PC-9 (cell line): Measurements from ENCODE around the gene ARGLU1. TPM values are rescaled to one million over a fixed set of nuclear protein-coding genes. Genes with fewer than 3 reads are reported as not detected.

Experiments used
- BruUV-seq: library from RNA; stranded (reverse); fragments of 400-500 nt; replicated peaks from 2 replicates; lab custom pipeline; 2021; lab: Mats Ljungman, UMichigan
- CTCF ChIA-PET: fragments of 300-600 bp; sonication (Branson Sonifier 250); formaldehyde crosslinking; loops from one replicate; lab custom pipeline; 2022; ENCODE audit warnings: antibody characterized with exemption; lab: Charles Lee
- POLR2A ChIA-PET: fragments of 300-600 bp; sonication (Branson Sonifier 250); formaldehyde crosslinking; loops from one replicate; lab custom pipeline; 2022; ENCODE audit warnings: antibody characterized with exemption; ENCODE audit not compliant: unreplicated experiment; lab: Charles Lee
- DNase-seq, 2 experiments: peaks; one replicate each; pipeline versions ENCODE4 v3.0.0 to v3.0.0-alpha.2; 2015 to 2022; ENCODE audit warnings: mixed read lengths in 1 of 2
- H2AFZ ChIP-seq: fragments of 200-600 bp; sonication (generic); 2 replicates; pipeline ENCODE4 v1.8.1; 2017; ENCODE audit warnings: antibody characterized with exemption
- H3F3A ChIP-seq: fragments of 200-600 bp; sonication (generic); 2 replicates; pipeline ENCODE4 v1.8.1; 2017; ENCODE audit warnings: antibody characterized with exemption, mild to moderate bottlenecking, low read depth; ENCODE audit not compliant: insufficient read depth
- H3K27ac ChIP-seq: fragments of 200-600 bp; sonication (generic); 2 replicates; pipeline ENCODE4 v1.6.1; 2016; ENCODE audit warnings: mixed run types
- H3K27me3 ChIP-seq: fragments of 200-600 bp; sonication (generic); 2 replicates; pipeline ENCODE4 v1.6.1; 2016; ENCODE audit warnings: low read depth, mixed run types; ENCODE audit not compliant: insufficient read depth
- H3K36me3 ChIP-seq: fragments of 200-600 bp; sonication (generic); 2 replicates; pipeline ENCODE4 v1.6.1; 2016; ENCODE audit warnings: low read depth, mixed run types
- H3K4me1 ChIP-seq: fragments of 200-600 bp; sonication (generic); replicated peaks from 2 replicates; pipeline ENCODE4 v1.6.1; 2016; ENCODE audit warnings: mixed run types; ENCODE audit not compliant: insufficient read depth
- H3K4me2 ChIP-seq: fragments of 200-600 bp; sonication (generic); 2 replicates; pipeline ENCODE4 v1.6.1; 2017; ENCODE audit warnings: mixed run types
- H3K4me3 ChIP-seq: fragments of 200-600 bp; sonication (generic); 2 replicates; pipeline ENCODE4 v1.6.1; 2016; ENCODE audit warnings: mixed run types
- H3K79me2 ChIP-seq: fragments of 200-600 bp; sonication (generic); 2 replicates; pipeline ENCODE4 v1.6.1; 2017; ENCODE audit warnings: low read depth, mixed run types
- H3K9me2 ChIP-seq: fragments of 200-600 bp; sonication (generic); 2 replicates; pipeline ENCODE4 v1.8.1; 2017; ENCODE audit warnings: mild to moderate bottlenecking; ENCODE audit not compliant: insufficient read depth
- H3K9me3 ChIP-seq: fragments of 200-600 bp; sonication (generic); 2 replicates; pipeline ENCODE4 v1.8.1; 2016; ENCODE audit warnings: low read depth; ENCODE audit not compliant: insufficient read depth
- H4K20me1 ChIP-seq: fragments of 200-600 bp; sonication (generic); 2 replicates; pipeline ENCODE4 v1.8.1; 2017; ENCODE audit not compliant: insufficient read depth
- CTCF ChIP-seq: fragments of 200-600 bp; sonication (generic); conservative IDR thresholded peaks from 2 replicates; pipeline ENCODE4 v1.6.1; 2017; ENCODE audit warnings: mixed run types, antibody characterized with exemption, mild to moderate bottlenecking, moderate library complexity
- EZH2 ChIP-seq: fragments of 200-600 bp; sonication (generic); IDR thresholded peaks from 2 replicates; pipeline ENCODE4 v1.8.0; 2017; ENCODE audit warnings: antibody characterized with exemption, low read depth
- intact Hi-C: fragments of 100-400 bp; cut with micrococcal nuclease; formaldehyde crosslinking; loops from one replicate; pipeline ENCODE4 v1.10.0; 2022; ENCODE audit not compliant: unreplicated experiment
- total RNA-seq: library from RNA; stranded (reverse); gene quantifications from 2 replicates; pipeline ENCODE4 v1.2.3, GENCODE V29; 2021

The ARGLU1 gene
- total RNA-seq, 1 experiment from 2014 or later: 89.2 TPM

GRCh38 chr13:106525865-106526264 is 42.1 kb downstream of the ARGLU1 start:
- no peak for DNase-seq
- peaks cover 37% of the 10 kb centered on the region for H3F3A ChIP-seq
- BruUV-seq: no TSS peak
- H3K9me2 ChIP-seq: no peaks in the 10 kb centered on the region
- H2AFZ ChIP-seq: no peak overlapping the region
- ChIA-PET CTCF (no interaction called here), POLR2A (no interaction called here)
- no peak overlapping the region for H3K4me2 ChIP-seq
- H3K36me3 ChIP-seq: peaks cover 22% of the 10 kb centered on the region; the same call in 1 of the 2 replicates
- no peak for TF ChIP-seq EZH2
- TF ChIP-seq CTCF: no peak
- no peaks in the 10 kb centered on the region; the same call in 1 of the 2 replicates for H3K9me3 ChIP-seq
- H3K4me3 ChIP-seq: no peak overlapping the region
- peaks cover 21% of the 10 kb centered on the region; the same call in 1 of the 2 replicates for H4K20me1 ChIP-seq
- H3K27me3 ChIP-seq: no peaks in the 10 kb centered on the region
- intact Hi-C loops: no loop called here
- H3K27ac ChIP-seq: no peak overlapping the region
- H3K4me1 ChIP-seq: peaks cover 83% of the 10 kb centered on the region
- peaks cover 99% of the 10 kb centered on the region for H3K79me2 ChIP-seq

- peaks cover 25% of the 10 kb centered on the region; the same call in 1 of the 2 replicates for H3K36me3 ChIP-seq
- H3K27me3 ChIP-seq: no peaks in the 10 kb centered on the region
- peaks cover 4% of the 10 kb centered on the region; the same call in 1 of the 2 replicates for H3K9me3 ChIP-seq
- H3K9me2 ChIP-seq: no peaks in the 10 kb centered on the region
- H3K4me2 ChIP-seq: peak overlapping the region; percentile 85
- H2AFZ ChIP-seq: no peak overlapping the region
- BruUV-seq: no TSS peak
- ChIA-PET CTCF (no interaction called here), POLR2A (no interaction called here)
- TF ChIP-seq EZH2 (no peak), CTCF (no peak)
- intact Hi-C loops: no loop called here
- no peak overlapping the region for H3K4me3 ChIP-seq
- H4K20me1 ChIP-seq: peaks cover 21% of the 10 kb centered on the region; the same call in 1 of the 2 replicates
- peaks cover 75% of the 10 kb centered on the region for H3K4me1 ChIP-seq
- H3K27ac ChIP-seq: 0 out of 2 replicates have a peak overlapping the region, but pooled peaks have one; percentile 79
- peaks cover 40% of the 10 kb centered on the region for H3F3A ChIP-seq
- H3K79me2 ChIP-seq: peaks cover 99% of the 10 kb centered on the region
- DNase-seq: no peak
These were observed 43.8 kb downstream of the ARGLU1 start for GRCh38 chr13:106524108-106524507.

DNA sequence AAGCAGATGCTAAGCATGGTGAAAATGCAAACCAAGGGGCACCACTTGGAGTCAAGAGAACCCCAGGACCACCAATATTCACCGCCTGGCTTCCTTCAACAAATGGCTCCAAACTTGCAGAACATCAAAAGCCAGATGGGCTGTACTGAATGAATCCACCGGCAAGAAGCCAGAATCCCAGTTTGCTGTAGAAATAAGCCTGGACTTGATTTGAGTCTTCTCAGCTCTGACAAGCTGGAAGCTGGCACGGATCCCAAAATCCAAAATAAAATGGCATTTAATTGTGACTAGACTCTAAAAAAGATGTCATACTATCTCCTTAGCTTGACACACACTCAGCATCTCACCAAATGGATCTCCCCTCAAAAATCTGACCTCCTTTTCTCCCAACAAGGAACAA is 44.4 kb downstream of the ARGLU1 start:
- 0 out of 2 replicates have a peak overlapping the region, but pooled peaks have one; percentile 79 for H3K27ac ChIP-seq
- DNase-seq: no peak
- intact Hi-C loops: no loop called here
- BruUV-seq: no TSS peak
- H3K4me1 ChIP-seq: peaks cover 73% of the 10 kb centered on the region
- TF ChIP-seq CTCF: no peak
- TF ChIP-seq EZH2: no peak
- peaks cover 4% of the 10 kb centered on the region; the same call in 1 of the 2 replicates for H3K9me3 ChIP-seq
- H4K20me1 ChIP-seq: peaks cover 21% of the 10 kb centered on the region; the same call in 1 of the 2 replicates
- no peak overlapping the region for H2AFZ ChIP-seq
- H3K9me2 ChIP-seq: no peaks in the 10 kb centered on the region
- peak overlapping the region; percentile 85 for H3K4me2 ChIP-seq
- peaks cover 99% of the 10 kb centered on the region for H3K79me2 ChIP-seq
- peaks cover 40% of the 10 kb centered on the region for H3F3A ChIP-seq
- CTCF ChIA-PET: no interaction called here
- no peaks in the 10 kb centered on the region for H3K27me3 ChIP-seq
- POLR2A ChIA-PET: interaction anchor here (0.6 kb wide), 1 partner anchor 379 kb away, joined by 8 read pairs; no protein-coding TSS in a partner anchor
- no peak overlapping the region for H3K4me3 ChIP-seq
- H3K36me3 ChIP-seq: peaks cover 27% of the 10 kb centered on the region
